Large intestine (tissue), 3 donors: Measurements from ENCODE around the gene ZNF839. TPM values are rescaled to one million over a fixed set of nuclear protein-coding genes. Genes with fewer than 3 reads are reported as not detected.
"Not testable (repeated sequence)": the region's sequence is repeated elsewhere in the genome, so short reads cannot be mapped to it uniquely, and the experiment has no call there.

ENCODE experiments used
- DNase-seq, 2 donors: peaks; one replicate each; pipeline versions ENCODE4 v3.0.0 to v3.0.0-alpha.2; 2013
- H3K27ac ChIP-seq: one replicate; pipeline ENCODE4 v1.5.1; 2013; ENCODE audit warnings: low read length
- H3K27me3 ChIP-seq: 2 replicates; pipeline ENCODE4 v1.6.1; 2013; ENCODE audit warnings: low read length; ENCODE audit not compliant: control insufficient read depth, insufficient read depth
- H3K36me3 ChIP-seq: 2 replicates; pipeline ENCODE4 v1.6.1; 2013; ENCODE audit warnings: low read length; ENCODE audit not compliant: control insufficient read depth, insufficient read depth
- H3K4me1 ChIP-seq: one replicate; pipeline ENCODE4 v1.6.1; 2013; ENCODE audit warnings: low read length; ENCODE audit not compliant: control insufficient read depth, insufficient read depth
- H3K4me3 ChIP-seq: one replicate; pipeline ENCODE4 v1.5.1; 2013; ENCODE audit warnings: low read length
- H3K9me3 ChIP-seq: one replicate; pipeline ENCODE4 v1.6.1; 2013; ENCODE audit warnings: mild to moderate bottlenecking, low read depth, low read length, moderate library complexity; ENCODE audit not compliant: control insufficient read depth
- WGBS: methylation state at CpG from one replicate; pipeline ENCODE4 v1.1.5; 2013; ENCODE audit warnings: low lambda C conversion rate; ENCODE audit not compliant: insufficient coverage; 5-methylcytosine and 5-hydroxymethylcytosine counted together
- polyA plus RNA-seq: library from polyadenylated mRNA; unstranded; fragments of 120-200 nt; gene quantifications from one replicate; pipeline ENCODE4 v1.2.1, GENCODE V29; 2013

ZNF839 gene
- polyA plus RNA-seq, 1 donor = 18.4 TPM

DNA sequence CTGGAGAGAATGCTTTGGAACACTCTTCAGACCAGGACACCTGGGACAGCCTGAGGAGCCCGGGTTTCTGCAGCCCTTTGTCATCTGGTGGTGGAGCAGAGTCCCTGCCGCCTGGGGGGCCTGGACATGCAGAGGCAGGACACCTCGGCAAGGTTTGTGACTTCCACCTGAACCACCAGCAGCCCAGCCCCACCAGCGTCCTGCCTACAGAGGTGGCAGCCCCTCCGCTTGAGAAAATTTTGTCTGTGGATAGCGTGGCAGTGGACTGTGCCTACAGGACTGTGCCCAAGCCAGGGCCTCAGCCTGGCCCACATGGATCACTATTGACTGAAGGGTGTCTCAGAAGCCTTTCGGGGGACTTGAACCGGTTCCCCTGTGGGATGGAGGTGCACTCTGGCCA, 22.0 kb downstream of the ZNF839 start:
- no CpG with 5 or more reads among the region's 8 CpGs for WGBS
- Histone ChIP-seq H3K36me3 (peaks cover 59% of the 10 kb centered on the region), H3K4me1 (no peaks in the 10 kb centered on the region), H3K27ac (no peak overlapping the region), H3K27me3 (no peaks in the 10 kb centered on the region), H3K4me3 (no peak overlapping the region), H3K9me3 (no peaks in the 10 kb centered on the region)
- DNase-seq = no peak

DNA sequence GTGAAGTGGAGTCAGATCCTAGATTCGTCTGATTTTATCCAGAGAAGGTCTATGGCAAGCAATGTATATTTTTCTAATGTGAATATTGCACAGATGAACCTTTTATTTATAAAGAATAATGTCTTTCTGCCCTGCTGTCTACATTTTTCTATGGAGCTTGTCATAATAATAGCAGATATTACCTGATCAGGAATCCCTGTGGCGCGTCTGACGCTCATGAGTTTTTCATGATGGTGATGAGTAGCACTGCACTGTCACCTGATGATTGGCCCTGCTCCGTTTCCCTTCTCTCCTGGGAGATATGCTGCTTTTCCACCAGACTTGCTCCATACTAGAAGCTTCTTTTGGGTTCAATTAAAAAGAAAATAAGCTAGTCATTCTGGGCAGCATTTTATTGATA, 22.7 kb downstream of the ZNF839 start:
- no peaks in the 10 kb centered on the region for H3K4me1 ChIP-seq
- no peaks in the 10 kb centered on the region for H3K27me3 ChIP-seq
- peaks cover 61% of the 10 kb centered on the region for H3K36me3 ChIP-seq
- no peak overlapping the region for H3K27ac ChIP-seq
- H3K4me3 ChIP-seq = no peak overlapping the region
- H3K9me3 ChIP-seq = no peaks in the 10 kb centered on the region
- no CpG with 5 or more reads among the region's 5 CpGs for WGBS
- no peak for DNase-seq

DNA sequence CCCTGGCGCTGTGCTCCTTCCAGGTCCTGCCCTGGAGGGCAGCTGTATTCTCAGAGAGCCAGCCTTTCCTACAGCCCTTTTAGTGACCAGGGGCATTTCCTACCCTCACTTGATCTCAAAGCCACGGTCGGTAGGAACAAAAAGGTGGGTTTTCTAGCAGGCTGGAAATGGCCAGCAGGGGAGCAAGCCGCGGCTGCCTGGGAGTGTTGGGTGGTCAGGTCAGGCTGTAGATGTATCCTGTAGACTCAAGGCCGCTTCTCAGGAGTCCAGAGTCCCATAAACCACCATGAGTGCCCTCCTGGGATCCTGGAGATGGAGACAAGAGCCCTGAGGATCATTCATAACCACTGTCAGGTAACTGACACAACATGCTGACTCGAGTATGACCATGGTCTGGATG, 24.5 kb downstream of the ZNF839 start:
- WGBS = no CpG with 5 or more reads among the region's 7 CpGs
- Histone ChIP-seq H3K4me3 (no peak overlapping the region), H3K27me3 (no peaks in the 10 kb centered on the region), H3K36me3 (peaks cover 67% of the 10 kb centered on the region), H3K4me1 (no peaks in the 10 kb centered on the region), H3K9me3 (no peaks in the 10 kb centered on the region), H3K27ac (no peak overlapping the region)
- DNase-seq = no peak

DNA sequence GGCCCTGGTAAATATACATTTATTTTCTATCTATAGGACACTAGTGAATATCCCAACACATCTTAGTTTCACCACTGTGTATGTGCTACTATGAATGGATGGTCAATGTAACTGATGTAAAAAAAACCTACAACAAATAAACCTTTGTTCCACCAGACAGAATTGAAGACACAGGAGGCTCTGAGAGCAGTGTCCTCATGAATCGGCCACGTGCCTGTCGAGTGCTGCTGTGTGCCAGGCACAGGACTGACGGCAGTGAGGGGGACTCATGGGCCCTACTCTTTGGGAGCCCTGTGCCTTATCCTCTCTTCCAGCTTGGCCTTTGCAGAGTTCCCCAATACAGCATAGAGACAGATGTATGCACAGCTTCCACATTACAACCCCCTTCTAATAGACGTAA, 24.9 kb downstream of the ZNF839 start:
- WGBS = no CpG with 5 or more reads among the region's 5 CpGs
- Histone ChIP-seq H3K36me3 (peaks cover 67% of the 10 kb centered on the region), H3K27ac (no peak overlapping the region), H3K9me3 (no peaks in the 10 kb centered on the region), H3K4me3 (no peak overlapping the region), H3K27me3 (no peaks in the 10 kb centered on the region), H3K4me1 (no peaks in the 10 kb centered on the region)
- DNase-seq = no peak

DNA sequence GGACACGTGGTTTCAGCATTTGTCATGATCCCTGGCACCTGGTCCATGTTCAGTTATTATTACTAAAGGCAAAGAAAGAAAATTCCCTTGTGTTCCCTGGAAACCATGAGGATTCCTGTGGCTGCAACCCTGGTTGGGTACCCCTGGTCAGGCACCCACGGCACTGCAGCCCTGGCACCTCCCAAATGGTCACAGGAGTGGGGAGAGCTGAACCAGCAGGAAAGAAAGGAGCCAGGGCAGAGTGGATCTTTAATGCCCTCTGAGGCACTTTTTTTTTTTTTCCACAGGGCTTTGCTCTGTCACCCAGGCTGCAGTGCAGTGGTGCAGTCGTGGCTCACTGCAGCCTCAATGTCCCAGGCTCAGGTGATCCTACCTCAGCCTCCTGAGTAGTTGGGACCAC, 25.7 kb downstream of the ZNF839 start:
- Histone ChIP-seq H3K27me3 (no peaks in the 10 kb centered on the region), H3K36me3 (peaks cover 70% of the 10 kb centered on the region), H3K27ac (no peak overlapping the region), H3K4me3 (no peak overlapping the region), H3K4me1 (no peaks in the 10 kb centered on the region), H3K9me3 (no peaks in the 10 kb centered on the region)
- WGBS = no CpG with 5 or more reads among the region's 3 CpGs
- DNase-seq = no peak

DNA sequence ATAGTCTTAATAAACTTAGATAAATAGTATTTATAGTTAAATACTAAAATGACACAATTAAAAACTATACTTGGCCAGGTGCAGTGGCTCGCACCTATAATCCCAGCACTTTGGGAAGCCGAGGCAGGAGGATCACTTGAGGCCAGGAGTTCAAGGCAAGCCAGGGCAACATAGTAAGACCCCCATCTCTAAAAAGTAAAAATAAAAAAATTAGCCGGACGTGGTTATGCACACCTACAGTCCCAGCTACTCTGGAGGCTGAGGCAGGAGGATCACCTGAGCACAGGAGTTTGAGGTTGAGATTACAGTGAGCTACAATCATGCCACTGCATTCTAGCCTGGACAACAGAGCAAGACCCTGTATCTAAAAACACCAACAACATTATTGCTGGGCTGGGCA, 27.1 kb downstream of the ZNF839 start:
- Histone ChIP-seq H3K27me3 (no peaks in the 10 kb centered on the region), H3K36me3 (peaks cover 65% of the 10 kb centered on the region), H3K9me3 (no peaks in the 10 kb centered on the region), H3K27ac (no peak overlapping the region), H3K4me3 (no peak overlapping the region), H3K4me1 (no peaks in the 10 kb centered on the region)
- no CpG with 5 or more reads among the region's 4 CpGs for WGBS
- DNase-seq = no peak

DNA sequence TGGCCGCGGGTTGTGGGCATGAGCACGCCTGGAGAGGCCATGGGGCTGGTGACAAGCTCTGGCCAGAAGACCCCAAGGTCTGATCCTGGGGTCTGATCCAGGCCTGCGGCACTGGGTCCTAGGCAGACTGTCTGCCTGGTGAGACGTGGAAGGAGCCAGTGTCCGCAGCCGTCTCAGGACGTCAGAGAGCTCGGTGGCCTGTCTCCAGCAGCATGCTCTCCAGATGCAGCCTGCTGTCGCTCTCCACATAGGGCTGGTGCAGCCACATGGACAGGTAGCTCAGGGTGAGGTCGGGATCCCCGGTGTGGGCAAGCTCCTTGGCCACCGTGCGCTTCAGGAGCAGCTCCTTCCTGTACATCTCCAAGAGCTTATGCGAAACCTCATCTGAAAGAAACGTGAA, 28.8 kb downstream of the ZNF839 start:
- no peak for DNase-seq
- Histone ChIP-seq H3K27ac (no peak overlapping the region), H3K4me3 (no peak overlapping the region), H3K27me3 (no peaks in the 10 kb centered on the region), H3K4me1 (no peaks in the 10 kb centered on the region), H3K36me3 (peaks cover 65% of the 10 kb centered on the region), H3K9me3 (no peaks in the 10 kb centered on the region)
- no CpG with 5 or more reads among the region's 16 CpGs for WGBS

DNA sequence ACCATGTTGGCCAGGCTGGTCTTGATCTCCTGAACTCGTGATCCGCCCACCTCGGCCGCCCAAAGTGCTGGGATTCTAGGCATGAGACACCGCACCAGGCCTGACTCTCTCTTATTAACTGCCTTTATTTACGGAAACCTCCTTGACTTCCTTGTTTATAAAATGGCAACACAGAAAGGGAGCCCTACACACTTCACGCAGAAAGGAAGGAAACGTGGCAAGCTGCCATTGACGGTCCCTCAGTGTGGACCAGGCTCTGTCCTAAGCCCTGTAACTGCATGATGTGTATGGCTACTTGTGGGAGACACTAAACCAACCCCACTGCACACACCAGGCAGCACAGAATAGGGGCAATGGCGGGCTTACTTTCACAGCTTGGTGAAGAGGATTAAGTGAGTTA, 31.5 kb downstream of the ZNF839 start:
- peaks cover 68% of the 10 kb centered on the region for H3K36me3 ChIP-seq
- H3K4me3 ChIP-seq = no peak overlapping the region
- no peaks in the 10 kb centered on the region for H3K27me3 ChIP-seq
- DNase-seq = no peak
- H3K4me1 ChIP-seq = no peaks in the 10 kb centered on the region
- WGBS = no CpG with 5 or more reads among the region's 10 CpGs
- H3K9me3 ChIP-seq = no peaks in the 10 kb centered on the region
- no peak overlapping the region for H3K27ac ChIP-seq

DNA sequence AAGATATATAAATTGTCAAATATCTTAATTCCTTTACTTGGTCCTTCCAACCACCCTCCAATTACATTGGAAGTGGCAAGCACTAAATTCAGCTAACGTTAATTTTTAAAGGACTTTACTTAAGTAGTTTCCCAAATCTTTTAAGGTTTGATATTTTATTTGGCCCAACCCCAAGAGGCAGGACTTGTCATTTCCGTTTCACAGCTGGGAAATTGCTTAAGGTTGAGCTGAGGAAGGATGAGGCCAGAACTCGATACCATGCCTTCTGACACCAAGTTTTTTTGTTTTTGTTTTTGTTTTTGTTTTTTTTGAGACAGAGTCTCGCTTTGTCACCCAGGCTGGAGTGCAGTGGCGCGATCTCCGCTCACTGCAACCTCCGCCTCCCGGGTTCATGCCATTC, 32.0 kb downstream of the ZNF839 start:
- H3K27me3 ChIP-seq, H3K9me3 ChIP-seq, DNase-seq, H3K27ac ChIP-seq, H3K4me3 ChIP-seq, H3K4me1 ChIP-seq: not testable (repeated sequence)
- H3K36me3 ChIP-seq = peaks cover 70% of the 10 kb centered on the region
- no CpG with 5 or more reads among the region's 9 CpGs for WGBS

DNA sequence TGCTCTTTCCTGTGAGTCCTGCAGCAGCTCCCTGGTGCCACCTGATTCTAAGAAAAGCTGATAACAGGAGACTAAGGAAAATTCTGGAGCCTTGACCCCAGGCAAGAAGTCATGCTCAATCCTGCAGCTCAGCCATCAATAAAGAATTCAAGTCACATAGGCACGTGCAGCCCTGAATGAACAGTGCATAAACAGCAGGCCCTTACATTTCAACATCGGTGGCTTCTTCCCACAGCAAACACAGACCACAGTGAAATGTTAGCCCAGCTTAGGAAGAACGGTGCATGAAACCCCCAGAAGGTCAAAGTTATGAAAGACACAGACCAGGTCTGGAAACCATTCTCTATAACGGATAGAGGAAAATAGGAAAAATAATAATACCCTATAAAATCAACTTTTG, 32.7 kb downstream of the ZNF839 start:
- no peak overlapping the region for H3K4me3 ChIP-seq
- peaks cover 67% of the 10 kb centered on the region for H3K36me3 ChIP-seq
- no peak for DNase-seq
- 80% methylated on average over 1 of the region's 4 CpGs for WGBS
- H3K27me3 ChIP-seq = no peaks in the 10 kb centered on the region
- no peaks in the 10 kb centered on the region for H3K9me3 ChIP-seq
- no peaks in the 10 kb centered on the region for H3K4me1 ChIP-seq
- no peak overlapping the region for H3K27ac ChIP-seq

DNA sequence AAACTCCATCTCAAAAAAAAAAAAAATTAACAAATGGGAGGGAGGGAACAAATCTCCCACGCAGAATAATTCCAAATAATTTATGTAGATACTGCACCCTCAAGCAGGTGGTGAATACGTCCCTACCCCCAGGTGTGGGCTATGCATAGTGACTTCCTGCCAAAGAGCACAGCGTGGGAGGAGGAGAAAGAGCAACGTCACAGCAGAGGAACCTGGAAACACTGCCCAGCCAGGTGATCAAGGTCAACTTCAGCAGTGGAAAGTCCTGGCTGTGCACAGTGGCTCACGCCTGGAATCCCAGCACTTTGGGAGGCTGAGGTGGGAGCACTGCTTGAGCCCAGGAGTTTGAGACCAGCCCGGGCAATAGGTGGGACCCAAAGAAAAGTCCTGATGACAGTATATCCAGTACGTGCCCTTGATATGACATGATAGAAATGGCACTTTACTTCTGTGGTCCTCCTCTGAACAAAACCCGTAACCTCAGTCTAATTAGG, 33.6 kb downstream of the ZNF839 start:
- Histone ChIP-seq H3K36me3 (peaks cover 66% of the 10 kb centered on the region), H3K27me3 (no peaks in the 10 kb centered on the region), H3K9me3 (no peaks in the 10 kb centered on the region), H3K27ac (no peak overlapping the region), H3K4me3 (no peak overlapping the region), H3K4me1 (no peaks in the 10 kb centered on the region)
- WGBS = no CpG with 5 or more reads among the region's 8 CpGs
- DNase-seq = no peak
